NCI-H345 (cell line): Measurements from ENCODE around the gene WIPF3.

Experiments
- DNase-seq: peaks from one replicate; lab custom pipeline; 2025; lab: John Stamatoyannopoulos, UW

WIPF3 gene

DNA sequence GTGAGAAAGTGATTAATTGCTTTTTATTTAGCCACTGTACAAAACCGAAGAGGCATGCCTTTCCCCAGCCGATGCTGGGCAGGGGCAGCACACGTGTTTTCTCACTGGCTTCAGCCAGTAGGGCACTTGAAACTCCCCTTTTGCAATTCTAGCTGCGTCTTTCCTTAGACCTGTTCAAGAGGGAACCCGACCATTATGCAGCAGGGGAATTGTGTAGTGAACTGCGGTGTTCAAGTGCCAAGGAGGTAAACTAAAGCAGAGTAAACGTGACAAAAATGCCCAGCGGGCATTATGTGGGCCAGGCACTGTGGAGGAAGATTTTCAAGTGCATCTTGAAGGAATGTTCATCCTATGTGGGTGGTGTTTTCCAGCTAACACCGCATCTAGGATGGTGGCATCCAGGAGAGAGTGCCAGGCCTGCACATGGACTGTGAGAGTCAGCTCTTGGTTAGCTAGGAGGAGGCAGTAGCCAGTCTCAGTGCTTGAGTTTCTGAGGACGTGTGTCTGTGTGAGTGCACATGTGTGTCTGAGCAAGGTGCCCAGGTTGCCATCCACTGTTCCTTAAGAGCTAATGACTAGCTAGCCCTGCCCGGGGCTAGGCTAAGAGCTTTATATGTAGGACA, 3.3 kb downstream of the WIPF3 start:
- DNase-seq, result no peak

DNA sequence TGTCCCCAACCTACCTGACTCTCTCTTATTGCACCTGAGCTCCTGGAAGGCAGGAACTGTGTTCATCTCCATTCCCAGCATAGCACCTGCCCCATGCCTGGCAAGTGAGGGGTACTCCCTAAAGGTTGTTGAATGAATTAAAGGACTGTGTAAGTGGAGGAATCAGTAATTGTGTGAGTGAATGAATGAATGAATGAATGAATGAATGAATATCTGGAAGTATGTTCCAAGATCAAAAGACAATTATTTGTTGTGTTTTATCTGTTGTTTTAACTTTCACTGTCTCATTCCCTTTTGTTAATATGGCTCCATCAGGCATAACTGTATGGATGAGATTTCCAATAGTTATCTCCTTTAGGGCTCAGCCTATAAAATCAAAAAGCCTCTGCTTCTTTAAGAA, 4.0 kb downstream of the WIPF3 start:
- no peak for DNase-seq

DNA sequence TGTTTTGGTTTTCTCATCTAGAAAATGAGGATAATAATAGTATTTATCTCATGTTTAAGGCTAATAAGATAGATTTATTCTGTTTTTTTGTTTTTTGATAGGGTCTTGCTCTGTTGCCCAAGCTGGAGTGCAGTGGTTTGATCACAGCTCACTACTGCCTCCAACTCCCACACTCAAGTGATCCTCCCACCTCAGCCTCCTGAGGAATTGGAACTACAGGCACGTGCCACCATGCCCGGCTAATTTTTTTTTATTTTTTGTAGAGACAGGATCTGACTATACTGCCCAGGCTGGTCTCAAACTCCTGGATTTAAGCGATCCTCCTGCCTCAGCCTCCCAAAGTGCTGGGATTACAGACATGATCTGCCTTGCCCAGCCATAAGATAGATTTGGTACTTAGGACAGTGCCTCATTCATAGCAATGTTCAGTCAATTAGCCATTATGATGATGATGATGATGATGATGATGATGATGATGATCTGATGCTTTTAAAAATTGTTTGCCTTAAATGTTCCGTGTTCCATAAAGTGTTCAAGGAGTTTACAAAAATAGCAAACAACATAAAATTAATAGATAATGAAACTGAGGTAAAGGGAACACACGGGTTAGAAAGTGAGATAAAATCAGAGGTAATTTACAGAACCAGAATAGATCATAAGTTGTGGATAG, 4.6 kb downstream of the WIPF3 start:
- no peak for DNase-seq

DNA sequence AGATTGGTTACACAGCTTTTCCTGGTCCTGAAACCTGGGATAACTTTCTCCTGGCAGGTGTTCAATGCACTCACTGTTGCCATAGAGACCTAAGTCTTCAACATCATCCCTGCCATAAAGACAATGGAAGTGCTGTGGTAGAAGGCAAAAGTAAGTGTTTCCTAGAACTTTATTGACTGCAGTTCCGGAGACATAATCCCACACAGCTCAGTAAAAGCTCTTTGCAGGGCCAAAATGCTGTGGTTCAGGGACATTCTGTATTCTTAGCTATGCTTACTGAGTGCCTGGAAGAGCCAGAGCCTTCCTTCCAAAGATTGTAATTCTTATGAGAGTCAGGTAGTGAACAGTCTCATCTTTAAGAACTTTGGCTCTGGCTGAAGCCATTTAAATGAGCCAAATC, 5.3 kb downstream of the WIPF3 start:
- DNase-seq, result peak; percentile 83

DNA sequence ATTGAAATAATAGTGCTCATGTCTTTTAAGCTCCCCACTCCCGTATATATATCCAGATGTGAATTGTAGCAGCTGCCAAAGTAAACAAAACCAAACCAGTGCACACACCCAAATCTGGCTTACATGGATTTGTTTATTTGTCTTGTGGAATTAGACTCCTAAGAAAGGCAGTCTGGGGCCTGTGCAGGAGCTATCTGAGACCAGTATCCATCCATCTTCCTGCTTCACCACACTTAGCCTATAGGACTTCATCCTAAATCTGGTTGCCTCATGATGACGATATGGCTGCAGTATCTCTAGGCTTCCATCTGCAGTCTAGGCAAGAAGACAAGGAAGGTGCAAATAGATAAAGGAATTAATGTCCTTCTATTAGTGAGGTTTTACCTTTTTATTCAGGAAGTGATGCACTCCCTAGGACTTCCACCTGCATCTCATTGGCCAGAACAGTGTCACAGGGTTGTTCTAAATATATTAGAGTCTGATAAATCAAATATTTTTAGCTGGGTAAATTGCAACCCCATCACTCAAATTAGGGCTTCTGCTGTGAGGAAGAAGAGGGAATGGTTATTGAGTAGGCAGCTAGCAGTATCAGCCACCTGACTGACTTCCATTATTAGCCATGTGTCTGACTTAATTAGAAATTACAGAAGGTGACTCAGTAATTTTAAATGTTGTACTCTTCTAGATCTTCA, 6.0 kb downstream of the WIPF3 start:
- DNase-seq, result no peak

DNA sequence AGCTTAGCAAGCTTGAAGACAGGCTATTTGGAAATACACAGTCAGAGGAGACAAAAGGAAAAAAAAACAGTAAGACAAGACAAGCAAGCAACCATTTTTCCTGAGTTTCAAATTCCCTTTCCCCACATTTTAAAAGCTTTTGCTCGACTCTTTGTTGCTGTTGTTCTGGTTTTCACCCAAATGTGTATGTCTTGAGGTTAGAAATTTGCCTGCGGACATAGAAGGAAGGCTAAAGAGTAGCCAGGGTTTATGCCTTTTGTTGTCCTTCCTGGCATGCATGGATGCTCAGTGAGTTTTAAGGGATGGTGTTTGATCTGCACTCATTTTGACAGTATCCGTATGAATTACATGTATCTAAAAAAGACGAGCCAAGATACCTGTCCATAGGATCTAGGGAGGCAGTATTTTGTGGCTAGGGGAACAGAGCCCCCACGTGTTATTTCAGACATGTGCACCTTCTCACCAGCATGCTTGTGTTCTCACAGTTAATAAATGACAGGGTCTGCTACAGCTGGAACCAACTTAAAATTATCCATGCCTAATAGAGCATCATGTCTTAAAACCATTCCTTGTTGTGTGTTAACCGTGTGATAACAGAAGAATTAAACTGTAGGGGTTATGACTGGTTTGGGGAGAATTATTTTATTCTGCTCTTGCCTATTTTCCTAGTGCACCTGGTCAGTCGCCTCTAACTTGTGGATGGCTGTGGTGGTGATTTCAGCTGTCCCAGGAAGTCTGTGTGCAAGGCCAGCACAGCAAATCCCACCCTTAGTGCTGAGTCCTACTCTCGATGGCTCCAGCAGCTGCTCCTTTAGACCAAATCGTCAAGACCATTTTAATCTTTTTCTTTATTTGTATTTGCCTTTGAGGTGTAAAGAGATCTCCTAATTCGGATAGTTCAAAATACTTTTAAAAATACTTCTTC, 9.1 kb downstream of the WIPF3 start:
- DNase-seq, result no peak

DNA sequence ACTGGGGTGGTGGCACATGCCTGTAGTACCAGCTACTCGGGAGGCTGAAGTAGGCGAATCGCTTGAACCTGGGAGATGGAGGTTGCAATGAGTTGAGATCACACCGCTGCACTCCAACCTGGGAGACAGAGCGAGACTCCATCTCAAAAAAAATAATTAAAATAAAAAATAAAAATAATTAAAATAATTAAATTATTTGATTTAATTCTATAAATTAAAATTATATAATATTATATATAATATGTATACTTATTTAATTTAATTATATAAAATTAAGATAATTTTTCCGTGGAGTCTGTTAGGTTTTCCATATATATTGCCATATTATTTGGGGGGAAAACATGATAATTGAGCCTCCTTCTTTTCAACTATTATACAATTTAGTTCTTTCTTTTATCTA, 12.0 kb downstream of the WIPF3 start:
- DNase-seq, result no peak

DNA sequence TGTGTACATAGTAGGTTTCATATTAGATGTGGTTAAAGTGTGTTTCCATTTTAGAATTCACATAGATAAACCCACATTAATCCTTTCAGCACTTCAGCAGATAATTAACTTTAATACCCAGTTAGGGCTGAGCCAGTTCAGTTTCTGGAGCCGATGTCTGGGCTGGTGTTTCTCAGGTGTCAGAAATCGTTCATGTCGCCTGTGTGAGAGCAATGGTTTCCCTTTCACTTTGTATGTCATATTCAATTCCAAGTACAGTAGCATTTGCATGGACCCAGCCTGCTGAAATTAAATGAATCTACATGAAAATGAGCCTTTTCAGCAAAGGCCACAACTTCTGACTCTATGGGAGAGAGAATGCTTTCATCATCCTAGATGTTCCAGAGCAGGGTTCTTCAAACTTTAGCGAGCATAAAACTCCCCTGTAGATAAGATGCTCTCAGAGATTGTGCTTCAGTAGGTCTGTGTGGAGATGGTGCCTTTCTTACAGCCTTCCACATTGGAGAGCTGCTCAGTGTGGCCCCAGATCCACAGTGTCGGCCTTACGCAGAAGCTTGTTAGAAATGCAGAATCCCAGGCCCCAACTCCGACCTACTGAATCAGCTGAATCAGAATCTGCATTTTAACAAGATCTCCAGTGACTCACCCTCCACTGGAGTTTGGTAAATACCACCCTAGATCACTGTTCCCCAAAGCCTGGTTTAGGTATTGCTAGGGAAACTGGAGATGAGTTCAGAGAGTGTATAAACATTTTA, 19.6 kb downstream of the WIPF3 start:
- DNase-seq, result no peak

DNA sequence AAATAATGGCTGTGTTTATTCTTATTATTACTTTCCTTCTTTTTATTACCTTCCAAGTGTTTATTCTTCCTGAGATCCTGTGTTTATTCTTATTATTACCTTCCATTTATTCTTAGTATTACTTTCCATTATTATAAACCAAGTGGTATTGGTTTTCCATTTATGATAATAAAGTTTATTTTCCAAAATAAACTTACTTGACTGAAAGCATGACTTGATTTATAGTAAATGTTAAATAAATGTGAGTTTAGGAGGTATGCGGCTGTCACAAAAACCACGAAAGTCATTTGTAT, 20.2 kb downstream of the WIPF3 start:
- DNase-seq, result no peak

DNA sequence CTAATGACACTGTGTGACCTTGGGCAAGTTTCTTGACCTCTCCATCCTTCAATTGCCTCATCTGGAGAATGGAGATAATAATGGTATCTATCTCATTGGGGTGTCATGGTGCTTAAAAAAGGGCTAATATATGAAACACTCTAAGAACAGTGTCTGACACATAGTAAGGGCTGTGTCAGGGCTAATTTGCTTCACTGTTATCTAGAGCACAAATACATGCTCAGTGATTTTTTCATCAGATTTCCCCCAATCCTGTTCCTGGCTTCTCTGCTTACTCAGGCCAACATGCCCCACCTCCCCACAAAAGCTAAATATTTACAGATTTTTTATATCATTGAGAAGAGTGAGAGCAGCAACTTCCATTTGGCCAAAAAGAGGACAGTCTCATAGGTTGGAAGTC, 20.6 kb downstream of the WIPF3 start:
- DNase-seq, result no peak

DNA sequence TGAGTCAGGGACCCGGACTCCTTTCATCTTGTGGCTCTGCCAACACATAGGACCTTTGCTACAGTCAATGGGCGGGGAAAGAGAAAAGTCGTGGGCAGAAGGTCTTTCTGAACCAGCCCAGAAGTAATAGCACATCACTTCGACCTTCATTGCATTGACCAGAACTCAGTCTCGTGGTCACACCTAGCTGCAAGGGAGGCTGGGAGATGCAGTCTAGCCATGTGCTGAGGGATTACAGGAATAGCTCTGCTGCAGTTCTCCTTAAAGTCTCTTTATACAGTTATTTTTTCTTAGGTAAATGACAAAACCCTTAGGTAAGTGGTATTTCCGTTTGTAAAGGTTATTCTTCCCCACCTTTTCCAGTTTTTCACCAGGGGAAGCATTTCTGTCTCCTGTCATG, 25.4 kb downstream of the WIPF3 start:
- DNase-seq, result no peak

DNA sequence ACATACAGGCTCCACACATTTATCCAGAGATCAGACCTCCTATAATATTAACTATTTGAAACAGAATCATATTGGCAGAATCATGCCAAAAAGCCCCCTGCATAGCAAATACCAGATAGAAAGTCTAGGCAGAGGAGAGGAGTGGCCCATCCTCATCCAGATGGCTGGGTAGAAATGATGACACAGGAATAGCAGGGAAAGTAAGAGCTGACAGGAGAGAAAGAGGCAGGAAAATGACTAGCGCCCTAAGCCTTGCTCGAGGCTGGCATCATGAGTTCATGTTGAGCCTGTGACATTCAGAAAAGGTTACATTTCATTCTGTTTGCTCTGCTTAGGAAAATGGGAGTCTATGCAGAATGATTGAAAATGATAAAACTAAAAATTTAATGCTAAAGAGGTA, 27.6 kb downstream of the WIPF3 start:
- no peak for DNase-seq

DNA sequence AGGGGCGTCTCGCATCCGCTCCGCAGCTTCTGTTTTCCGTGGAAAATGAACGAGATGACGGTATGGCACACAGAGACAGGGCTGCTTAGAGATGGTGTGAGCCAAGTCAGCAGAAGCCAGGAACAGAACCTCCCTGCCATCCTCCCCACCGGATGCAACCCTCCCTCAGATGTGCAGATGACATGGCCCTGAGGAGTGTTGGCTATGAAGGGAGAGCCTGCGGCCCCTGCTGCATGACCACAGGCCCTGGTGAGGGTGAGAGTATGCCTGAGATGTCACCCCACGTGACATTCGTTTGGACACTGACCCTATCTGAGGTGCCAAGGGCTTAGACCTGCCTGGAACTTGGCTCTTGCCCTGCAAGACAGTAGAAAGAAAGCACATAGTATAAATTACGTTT, 29.4 kb downstream of the WIPF3 start:
- no peak for DNase-seq

DNA sequence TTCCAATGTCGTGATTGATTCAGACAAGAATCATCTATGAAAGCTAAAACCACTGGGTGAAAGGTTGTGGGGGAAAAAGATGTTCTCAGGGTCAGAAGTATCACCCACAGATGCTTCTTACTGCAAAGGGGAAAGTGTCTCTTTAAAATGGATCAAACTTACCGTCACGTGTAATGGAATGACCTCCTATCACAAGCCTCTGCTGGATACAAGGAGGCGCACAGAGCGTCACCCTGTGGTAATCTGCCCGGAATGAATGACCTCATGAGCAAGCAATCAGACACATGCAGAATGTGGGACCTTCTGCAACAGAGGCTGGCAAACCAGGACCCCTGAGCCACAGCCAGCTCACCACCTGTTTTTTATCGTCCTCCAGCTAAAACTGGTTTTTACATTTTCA, 33.0 kb downstream of the WIPF3 start:
- DNase-seq, result no peak

DNA sequence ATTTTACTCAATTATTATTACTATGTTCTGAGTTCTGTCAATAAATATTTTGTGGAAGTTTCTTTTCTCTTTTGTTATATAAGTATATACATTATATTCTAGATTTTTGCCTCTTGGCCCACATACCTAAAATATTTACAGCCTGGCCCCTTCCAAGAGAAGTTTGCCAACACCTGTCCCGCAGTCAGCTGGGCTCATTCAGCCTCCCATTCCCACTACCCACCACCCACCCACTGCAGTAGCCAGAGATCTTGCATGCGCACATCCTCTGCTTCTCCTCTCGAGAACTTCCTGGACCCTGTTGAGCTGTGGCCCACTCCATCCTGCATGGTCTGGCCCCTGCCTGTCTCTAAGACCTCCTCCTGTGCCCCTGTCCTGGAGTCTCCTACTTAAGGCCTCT, 33.6 kb downstream of the WIPF3 start:
- no peak for DNase-seq

DNA sequence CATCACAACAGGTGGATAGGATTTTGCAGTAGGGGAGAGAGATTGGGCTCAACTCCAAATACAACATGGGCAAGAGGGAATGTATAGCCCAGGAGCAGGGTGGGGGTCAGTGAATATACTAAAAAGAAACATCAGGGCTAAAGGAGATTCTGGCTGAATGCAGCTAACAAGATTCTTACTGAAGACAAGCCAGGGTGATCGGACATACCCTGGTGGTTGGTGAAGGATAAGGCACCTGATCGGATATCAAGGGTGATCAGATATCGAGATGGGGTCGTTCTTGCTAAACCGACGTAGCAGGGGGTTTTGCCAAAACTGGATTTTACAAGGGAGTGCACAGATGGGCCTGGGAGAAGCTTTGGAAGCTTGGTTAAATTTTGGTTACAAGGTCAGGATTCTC, 34.4 kb downstream of the WIPF3 start:
- no peak for DNase-seq

DNA sequence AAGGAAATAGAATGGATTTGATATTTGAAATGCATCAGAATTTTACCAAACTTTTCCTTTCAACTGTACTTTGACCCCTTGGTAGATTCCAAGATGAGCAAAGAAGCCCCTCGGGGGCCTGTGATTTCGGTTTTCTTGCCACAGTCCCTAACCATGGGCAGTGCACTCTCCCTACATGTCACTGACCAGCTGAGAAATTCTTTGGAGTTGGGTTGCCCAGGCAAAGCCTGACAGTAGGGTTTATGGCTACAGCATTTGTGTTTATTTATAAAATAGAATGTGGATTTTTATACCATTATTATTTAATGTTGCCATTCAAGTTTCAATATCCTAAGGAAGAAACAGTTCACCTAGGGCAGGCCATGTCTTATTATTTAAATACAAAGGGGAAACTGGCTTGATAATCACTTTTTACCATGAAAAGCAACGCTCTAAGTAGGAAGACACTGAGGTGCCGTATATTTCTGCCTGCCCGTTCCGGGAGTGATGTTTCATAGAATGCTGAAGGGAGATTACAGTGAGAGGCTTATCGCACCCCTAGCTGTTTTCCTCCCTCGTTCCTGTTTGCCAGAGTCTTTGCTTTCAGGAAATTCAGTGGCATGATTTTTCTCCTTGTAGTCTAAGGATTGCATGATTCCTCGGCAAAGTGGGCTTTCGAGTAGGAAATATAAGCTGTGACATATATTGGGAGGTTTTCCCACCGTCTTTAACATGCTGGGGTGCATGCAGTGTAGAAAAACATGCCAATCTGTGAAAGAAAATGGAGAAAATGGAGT, 35.8 kb downstream of the WIPF3 start:
- no peak for DNase-seq

DNA sequence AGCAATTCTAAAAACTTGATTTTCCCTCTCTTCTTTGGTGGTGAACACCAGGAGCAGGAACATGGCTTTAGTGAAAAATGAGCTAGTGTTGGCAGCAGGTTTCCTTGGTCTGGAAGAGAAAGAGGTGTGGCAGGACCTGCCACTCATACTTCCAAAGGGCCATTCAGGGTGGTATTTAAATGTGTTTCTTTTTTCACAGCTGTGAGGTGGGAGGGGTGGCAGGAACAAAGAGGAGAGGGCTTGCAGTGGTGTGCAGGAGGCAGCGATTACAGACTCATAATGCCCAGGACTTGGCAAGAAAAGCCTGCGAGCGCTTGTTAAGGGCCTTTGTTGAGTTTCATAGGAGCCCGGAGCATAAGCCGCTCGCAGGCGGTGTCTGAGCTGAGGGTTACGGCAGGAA, 36.8 kb downstream of the WIPF3 start:
- DNase-seq, result peak; percentile 63

DNA sequence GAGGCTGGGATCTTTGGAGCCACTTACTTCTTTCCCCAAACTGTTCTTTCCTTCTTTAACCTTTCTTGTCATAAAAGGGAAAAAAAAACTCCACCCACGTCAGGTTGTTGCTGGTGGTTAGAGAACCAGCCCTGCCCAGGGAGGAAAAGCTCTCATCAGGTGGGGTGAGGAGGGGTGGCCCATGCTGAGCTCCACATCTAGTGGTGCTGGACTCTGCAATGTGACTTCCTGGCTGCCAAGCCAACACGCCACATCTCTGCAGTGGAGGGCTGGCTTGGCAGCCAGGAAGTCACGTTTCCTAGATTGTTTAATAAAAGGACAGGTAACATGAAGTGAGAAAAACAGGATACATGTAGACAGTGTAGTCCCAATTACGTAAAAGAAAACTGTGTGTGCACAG, 37.4 kb downstream of the WIPF3 start:
- DNase-seq, result peak; percentile 16

DNA sequence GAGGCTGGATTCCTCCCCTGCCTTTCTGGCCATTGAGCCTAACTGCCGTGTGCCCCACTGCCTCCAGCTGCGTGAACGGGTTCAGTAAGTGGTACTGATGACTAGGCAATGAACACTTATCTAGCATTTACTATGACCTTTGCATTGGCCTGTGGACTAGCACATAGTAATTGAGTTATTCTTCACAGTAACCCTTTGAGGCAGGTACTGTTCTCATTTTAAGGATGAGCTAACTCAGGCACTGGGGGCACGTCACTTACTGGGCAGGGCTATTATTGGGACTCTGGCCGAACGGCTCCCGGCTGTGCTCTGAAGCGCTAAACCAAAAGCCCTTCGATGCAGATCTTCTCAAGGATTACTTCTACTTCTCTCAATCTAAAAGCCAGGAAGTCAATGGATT, 38.3 kb downstream of the WIPF3 start:
- no peak for DNase-seq

DNA sequence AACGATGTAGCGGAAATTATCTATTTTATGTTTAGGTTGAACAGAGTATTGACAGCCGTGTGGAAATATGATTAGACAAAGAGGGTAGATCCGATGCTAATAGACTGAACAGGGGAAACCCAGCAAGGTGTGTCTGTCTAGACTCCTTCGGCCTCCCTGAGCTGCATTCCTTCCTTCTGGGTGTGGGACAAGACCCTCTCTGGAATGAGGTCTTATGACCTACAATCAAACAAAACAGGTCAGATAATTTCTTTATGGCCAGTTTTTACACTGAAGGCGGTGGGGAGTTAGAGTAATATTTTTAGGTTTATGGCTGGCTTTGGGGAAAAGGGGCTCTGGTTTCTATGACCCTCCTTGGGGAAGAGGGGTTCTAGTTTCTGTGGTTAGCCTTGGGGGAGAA, 41.2 kb downstream of the WIPF3 start:
- no peak for DNase-seq
